GM23338 (cell line): Measurements from ENCODE around the gene MON2. TPM values are rescaled to one million over a fixed set of nuclear protein-coding genes. Genes with fewer than 3 reads are reported as not detected.

ENCODE experiments used
- ATAC-seq: fragments of 200-7000 bp; cut with Tn5 transposase; 3 replicates; pipeline ENCODE4 v1.9.1; 2020
- DNase-seq: peaks from one replicate; pipeline ENCODE4 v3.0.0-alpha.2; 2015; ENCODE audit warnings: low spot score
- H2AFZ ChIP-seq: fragments of 200-600 bp; sonication (generic); 2 replicates; pipeline ENCODE4 v1.8.0; 2016; ENCODE audit warnings: antibody characterized with exemption, mild to moderate bottlenecking, moderate library complexity
- H3F3A ChIP-seq: fragments of 200-600 bp; sonication (generic); replicated peaks from 2 replicates; pipeline ENCODE4 v1.8.0; 2017; ENCODE audit warnings: antibody characterized with exemption, mixed run types, low read depth
- H3K27ac ChIP-seq: fragments of 200-600 bp; sonication (generic); 2 replicates; pipeline ENCODE4 v1.6.1; 2016; ENCODE audit warnings: low read depth
- H3K27me3 ChIP-seq: fragments of 200-600 bp; sonication (generic); 2 replicates; pipeline ENCODE4 v1.8.0; 2016; ENCODE audit warnings: mild to moderate bottlenecking, mixed run types, moderate library complexity; ENCODE audit not compliant: insufficient read depth
- H3K36me3 ChIP-seq: fragments of 200-600 bp; sonication (generic); 2 replicates; pipeline ENCODE4 v1.8.0; 2016; ENCODE audit warnings: mild to moderate bottlenecking; ENCODE audit not compliant: insufficient read depth
- H3K4me1 ChIP-seq: fragments of 200-600 bp; sonication (generic); 2 replicates; pipeline ENCODE4 v1.8.0; 2016; ENCODE audit warnings: mild to moderate bottlenecking, moderate library complexity; ENCODE audit not compliant: insufficient read depth
- H3K4me2 ChIP-seq: fragments of 200-600 bp; sonication (generic); 2 replicates; pipeline ENCODE4 v1.7.1; 2017; ENCODE audit warnings: mixed run types
- H3K4me3 ChIP-seq: fragments of 200-600 bp; sonication (generic); 2 replicates; pipeline ENCODE4 v1.6.1; 2016; ENCODE audit warnings: mixed run types
- H3K79me2 ChIP-seq: fragments of 200-600 bp; sonication (generic); replicated peaks from 2 replicates; pipeline ENCODE4 v1.8.0; 2017; ENCODE audit warnings: mild to moderate bottlenecking; ENCODE audit not compliant: insufficient read depth
- H3K9me2 ChIP-seq: fragments of 200-600 bp; sonication (generic); 2 replicates; pipeline ENCODE4 v1.8.0; 2017; ENCODE audit not compliant: insufficient read depth
- H4K20me1 ChIP-seq: fragments of 200-600 bp; sonication (generic); replicated peaks from 2 replicates; pipeline ENCODE4 v1.8.0; 2017; ENCODE audit warnings: mild to moderate bottlenecking; ENCODE audit not compliant: insufficient read depth
- H3K27ac Mint-ChIP-seq: 2 replicates; pipeline ENCODE4 v1.8.0; 2020; ENCODE audit warnings: inconsistent platforms, mild to moderate bottlenecking, moderate library complexity, mixed read lengths
- H3K27me3 Mint-ChIP-seq: 3 replicates; pipeline ENCODE4 v1.8.0; 2022; ENCODE audit warnings: low read depth, mild to moderate bottlenecking, moderate library complexity, mixed read lengths, inconsistent platforms; ENCODE audit not compliant: insufficient read depth, poor library complexity
- H3K36me3 Mint-ChIP-seq: 3 replicates; pipeline ENCODE4 v1.8.0; 2021; ENCODE audit warnings: low read depth, mild to moderate bottlenecking, inconsistent platforms, moderate library complexity, mixed read lengths
- H3K4me1 Mint-ChIP-seq: 3 replicates; pipeline ENCODE4 v1.8.0; 2020; ENCODE audit warnings: mild to moderate bottlenecking, inconsistent platforms, mixed read lengths
- H3K4me3 Mint-ChIP-seq: 3 replicates; pipeline ENCODE4 v1.8.0; 2021; ENCODE audit warnings: moderate library complexity, mild to moderate bottlenecking, inconsistent platforms, mixed read lengths
- H3K9me3 Mint-ChIP-seq: 3 replicates; pipeline ENCODE4 v1.8.0; 2020; ENCODE audit warnings: moderate library complexity, mild to moderate bottlenecking, inconsistent platforms, mixed read lengths
- CREB1 ChIP-seq: fragments of 250-450 bp; sonication (Bioruptor Pico); IDR thresholded peaks from 2 replicates; pipeline ENCODE4 v1.5.0; 2020; ENCODE audit warnings: low read depth, mild to moderate bottlenecking, moderate library complexity
- CTCF ChIP-seq, 2 experiments: fragments of 200-600 bp in 1 of 2; sonication (generic) in 1 of 2; conservative IDR thresholded peaks; 2 replicates each; pipeline versions ENCODE4 v1.5.1 to v1.6.1; 2016 to 2017; ENCODE audit warnings: antibody characterized with exemption in 2 of 2, low read depth in 2 of 2, mild to moderate bottlenecking in 2 of 2, moderate library complexity in 1 of 2
- ETS1 ChIP-seq: IDR thresholded peaks from 2 replicates; pipeline ENCODE4 v1.6.1; 2016; ENCODE audit warnings: antibody characterized with exemption
- EZH2 ChIP-seq: fragments of 200-600 bp; sonication (generic); IDR thresholded peaks from one replicate; pipeline ENCODE4 v1.8.0; 2017; ENCODE audit warnings: antibody characterized with exemption, mild to moderate bottlenecking, low read depth; ENCODE audit not compliant: unreplicated experiment
- EZH2phosphoT487 ChIP-seq: fragments of 200-600 bp; sonication (generic); IDR thresholded peaks from one replicate; pipeline ENCODE4 v1.8.1; 2018; ENCODE audit warnings: antibody characterized with exemption; ENCODE audit not compliant: unreplicated experiment
- JUNB ChIP-seq: IDR thresholded peaks from one replicate; pipeline ENCODE4 v1.6.1; 2016; ENCODE audit warnings: antibody characterized with exemption; ENCODE audit not compliant: unreplicated experiment
- NANOG ChIP-seq: IDR thresholded peaks from 2 replicates; pipeline ENCODE4 v1.6.1; 2016; ENCODE audit warnings: antibody characterized with exemption, borderline replicate concordance
- REST ChIP-seq: IDR thresholded peaks from one replicate; pipeline ENCODE4 v1.6.1; 2018; ENCODE audit warnings: antibody characterized with exemption; ENCODE audit not compliant: unreplicated experiment
- ZNF114 ChIP-seq: fragments of 250-450 bp; sonication (Bioruptor Pico); IDR thresholded peaks from 2 replicates; pipeline ENCODE4 v1.5.0; 2020; ENCODE audit warnings: mild to moderate bottlenecking, moderate library complexity
- ZNF331 ChIP-seq: fragments of 250-450 bp; sonication (Bioruptor Pico); IDR thresholded peaks from 2 replicates; pipeline ENCODE4 v1.5.0; 2020; ENCODE audit warnings: low read depth, mild to moderate bottlenecking, moderate library complexity
- ZNF462 ChIP-seq: fragments of 250-450 bp; sonication (Bioruptor Pico); IDR thresholded peaks from 2 replicates; pipeline ENCODE4 v1.5.0; 2020; ENCODE audit warnings: mild to moderate bottlenecking, moderate library complexity
- polyA plus RNA-seq: library from polyadenylated mRNA; unstranded; fragments of >200 nt; fragmentation: Nextera tagmentation; extraction: Ambion mirVana; gene quantifications from 2 replicates; pipeline ENCODE4 v1.2.1, GENCODE V29; 2016
- total RNA-seq: library from RNA; depleted of rRNA; stranded (reverse); fragments of >200 nt; shearing (Covaris generic); gene quantifications from 2 replicates; pipeline ENCODE4 v1.2.3, GENCODE V29; 2014

MON2 gene
- total and polyA plus RNA-seq, 2 experiments from 2014 or later, result 11.0 to 27.3 TPM

- no peak for TF ChIP-seq ZNF331
- TF ChIP-seq CREB1 (CRISPR knock-in tag), result no peak
- TF ChIP-seq NANOG, result no peak
- TF ChIP-seq ZNF114, result no peak
- no peak for TF ChIP-seq ZNF462 (CRISPR knock-in tag)
- TF ChIP-seq ETS1, result no peak
- no peak for TF ChIP-seq EZH2
Measured at GRCh38 chr12:62468935-62469334, 2.3 kb downstream of the MON2 start (continued).

GRCh38 chr12:62469704-62470103 is 3.1 kb downstream of the MON2 start:
- Mint-ChIP-seq H3K9me3 (no peaks in the 10 kb centered on the region), H3K36me3 (no peaks in the 10 kb centered on the region; the same call in 2 of the 3 replicates), H3K4me1 (peaks cover 8% of the 10 kb centered on the region), H3K4me3 (no peak overlapping the region), H3K27ac (no peak overlapping the region), H3K27me3 (peaks cover 3% of the 10 kb centered on the region)
- no peaks in the 10 kb centered on the region; the same call in 1 of the 2 replicates for H3K9me2 ChIP-seq
- no peak overlapping the region for H3K4me2 ChIP-seq
- no peak overlapping the region for H3K4me3 ChIP-seq
- DNase-seq (no peak), ATAC-seq (no peak)
- peaks cover 10% of the 10 kb centered on the region for H3K4me1 ChIP-seq
- H3K27me3 ChIP-seq, result 0 out of 2 replicates have a peak, but pooled peaks cover 3% of the 10 kb centered on the region
- no peaks in the 10 kb centered on the region for H3K36me3 ChIP-seq
- H4K20me1 ChIP-seq, result peaks cover 6% of the 10 kb centered on the region
- no peak overlapping the region for H3K27ac ChIP-seq
- no peak overlapping the region for H2AFZ ChIP-seq
- H3K79me2 ChIP-seq, result peaks cover 55% of the 10 kb centered on the region
- H3F3A ChIP-seq, result no peaks in the 10 kb centered on the region
- TF ChIP-seq EZH2phosphoT487 (no peak), JUNB (no peak), NANOG (no peak), ETS1 (no peak), EZH2 (no peak), CREB1 (CRISPR knock-in tag) (no peak), ZNF331 (no peak), CTCF (conservative IDR thresholded peaks at IDR 0.05; ENCODE audit: low read depth in 2 of 2) (no peak), REST (no peak), ZNF114 (no peak)
